Left hindlimb (tissue), 1 donor: Measurements from ENCODE around the gene STAC2.

ENCODE experiments used
- DNase-seq: peaks from one replicate; pipeline ENCODE4 v3.0.0-alpha.2; 2018

Gene STAC2

DNA sequence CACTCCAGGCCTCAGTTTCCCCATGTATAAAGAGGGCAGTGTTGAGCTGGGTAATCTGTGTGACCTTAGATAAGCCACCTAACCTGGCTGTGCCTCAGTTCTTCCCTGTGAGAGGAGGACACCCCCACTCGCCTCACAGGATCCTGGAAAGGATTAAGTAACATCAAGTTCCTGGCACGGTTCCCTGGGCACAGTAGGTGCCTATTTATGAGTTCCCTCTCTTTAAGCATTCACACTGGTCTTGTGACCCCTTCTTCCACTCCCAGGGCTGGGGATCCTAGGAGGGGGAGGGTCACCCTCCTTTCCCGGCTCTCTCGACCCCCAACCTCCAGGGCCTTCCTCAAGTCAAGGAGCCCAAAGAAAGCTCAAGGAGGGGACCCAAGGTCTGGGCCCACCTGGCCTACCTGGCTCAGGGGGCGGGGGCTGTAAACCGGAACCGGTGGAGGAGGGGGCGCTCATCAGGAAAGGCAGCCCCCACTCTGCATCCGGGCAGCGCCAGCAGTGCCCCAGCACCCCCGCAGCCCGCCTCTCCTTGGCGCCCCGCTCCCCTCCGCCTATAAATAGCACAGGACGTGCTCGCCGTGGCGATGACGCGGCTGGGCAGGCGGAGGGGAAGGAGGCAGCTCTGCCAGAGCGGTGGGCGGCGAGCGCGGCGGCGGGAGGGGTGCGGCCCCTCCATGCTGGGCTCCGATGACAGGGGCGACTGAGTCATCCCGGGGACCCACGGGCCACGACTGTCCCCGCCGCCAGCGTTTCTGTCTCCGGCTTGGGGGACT, 16.2 kb downstream of the STAC2 start:
- DNase-seq = peak; percentile 87

DNA sequence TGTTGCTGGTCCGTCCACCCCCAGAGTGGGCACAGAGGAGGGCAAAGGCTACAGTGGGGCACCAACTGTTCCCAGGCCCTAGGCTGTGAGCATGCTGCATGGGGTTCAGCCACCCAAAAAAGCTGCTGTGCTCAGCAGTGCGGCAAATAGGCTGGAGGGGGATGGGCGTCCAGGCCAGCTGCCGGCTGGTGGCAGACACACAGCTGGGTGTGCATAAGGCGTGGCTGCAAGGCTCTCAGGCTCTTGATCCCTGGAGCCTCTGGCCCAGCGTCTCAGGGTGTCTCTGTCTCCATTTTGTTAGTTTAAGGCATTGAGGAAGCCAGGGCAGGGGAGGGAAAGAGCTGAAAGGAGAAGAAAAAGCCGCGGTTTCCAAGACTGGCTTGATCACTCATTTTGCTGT, 16.9 kb downstream of the STAC2 start:
- DNase-seq = no peak

- no peak for DNase-seq
These were observed 17.6 kb downstream of the STAC2 start for GRCh38 chr17:39208136-39208535.

GRCh38 chr17:39205112-39205526, 20.6 kb downstream of the STAC2 start:
- DNase-seq = no peak

- DNase-seq = no peak
These were observed 21.5 kb downstream of the STAC2 start for GRCh38 chr17:39204245-39204644.

DNA sequence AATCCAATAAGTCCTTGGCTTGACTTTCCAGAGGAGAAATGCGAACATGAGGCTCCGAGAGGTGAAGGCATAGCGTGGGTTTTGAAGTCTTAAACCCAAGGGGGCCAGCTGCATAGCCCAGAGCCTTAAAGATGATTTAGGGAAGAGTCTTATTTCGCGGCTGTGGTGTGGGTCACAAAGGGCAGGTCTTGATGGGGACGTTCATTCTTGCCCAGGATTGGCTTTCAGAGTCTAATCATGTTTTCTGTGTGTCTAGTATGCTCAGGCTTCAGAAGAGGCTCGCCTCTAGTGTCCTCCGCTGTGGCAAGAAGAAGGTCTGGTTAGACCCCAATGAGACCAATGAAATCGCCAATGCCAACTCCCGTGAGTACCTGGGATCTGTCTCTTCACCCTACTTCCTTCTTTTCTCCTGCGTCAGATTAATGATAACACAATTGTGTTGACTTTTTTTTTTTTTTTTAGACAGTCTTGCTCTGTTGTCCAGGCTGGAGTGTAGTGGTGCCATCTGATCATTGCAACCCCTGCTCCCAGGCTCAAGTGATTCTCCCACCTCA, 24.7 kb downstream of the STAC2 start:
- no peak for DNase-seq

GRCh38 chr17:39200070-39200879, 25.5 kb downstream of the STAC2 start, which contains the start of gene RPL19:
RPL19 (plus strand) TSS chr17:39200283; CDS start chr17:39200345, 62 bp downstream.
- peak; percentile 83 for DNase-seq

DNA sequence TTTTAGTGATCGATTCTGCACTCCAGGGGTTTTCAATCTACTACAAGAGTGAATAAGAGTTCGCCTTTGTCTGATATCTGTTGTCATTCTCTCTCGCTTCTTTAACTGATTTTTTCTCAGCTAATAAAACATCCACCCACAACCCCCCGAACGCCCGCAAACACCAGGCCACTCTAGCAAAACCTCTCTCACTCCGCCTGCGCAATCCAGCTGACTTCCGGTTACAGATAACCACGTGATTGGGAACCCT, 26.0 kb downstream of the STAC2 start:
- DNase-seq = peak; percentile 90

DNA sequence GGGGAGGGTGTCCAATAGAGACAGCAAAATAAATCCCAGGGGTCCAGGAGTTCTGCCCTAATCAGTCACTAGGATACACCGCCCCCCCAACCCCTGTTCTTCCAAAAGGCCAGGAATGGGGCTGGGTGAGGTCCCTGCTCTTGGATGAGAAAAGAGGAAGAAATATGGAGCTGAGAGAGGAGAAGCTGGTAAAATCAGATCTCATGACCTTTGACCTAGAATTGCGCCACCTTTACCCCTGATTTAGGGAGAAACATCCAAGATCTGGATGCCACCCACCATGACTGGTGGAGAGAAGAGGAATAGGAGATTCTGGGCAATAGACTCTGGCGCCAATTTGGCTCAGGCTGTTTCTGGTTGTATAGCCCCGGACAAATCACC, 27.6 kb downstream of the STAC2 start:
- DNase-seq = no peak

- peak; percentile 90 for DNase-seq
These were observed 28.2 kb downstream of the STAC2 start, which contains the start of gene CACNB1 for GRCh38 chr17:39197380-39198185. CACNB1 (minus strand) TSS chr17:39197669; CDS start chr17:39197495, 174 bp downstream.

- DNase-seq = peak; percentile 77
These were observed 28.9 kb downstream of the STAC2 start for GRCh38 chr17:39196808-39197291.

GRCh38 chr17:39196241-39196807, 29.4 kb downstream of the STAC2 start:
- DNase-seq = no peak

- peak; percentile 72 for DNase-seq
These were observed 30.1 kb downstream of the STAC2 start for GRCh38 chr17:39195568-39196160.

GRCh38 chr17:39194985-39195524, 30.7 kb downstream of the STAC2 start:
- no peak for DNase-seq

DNA sequence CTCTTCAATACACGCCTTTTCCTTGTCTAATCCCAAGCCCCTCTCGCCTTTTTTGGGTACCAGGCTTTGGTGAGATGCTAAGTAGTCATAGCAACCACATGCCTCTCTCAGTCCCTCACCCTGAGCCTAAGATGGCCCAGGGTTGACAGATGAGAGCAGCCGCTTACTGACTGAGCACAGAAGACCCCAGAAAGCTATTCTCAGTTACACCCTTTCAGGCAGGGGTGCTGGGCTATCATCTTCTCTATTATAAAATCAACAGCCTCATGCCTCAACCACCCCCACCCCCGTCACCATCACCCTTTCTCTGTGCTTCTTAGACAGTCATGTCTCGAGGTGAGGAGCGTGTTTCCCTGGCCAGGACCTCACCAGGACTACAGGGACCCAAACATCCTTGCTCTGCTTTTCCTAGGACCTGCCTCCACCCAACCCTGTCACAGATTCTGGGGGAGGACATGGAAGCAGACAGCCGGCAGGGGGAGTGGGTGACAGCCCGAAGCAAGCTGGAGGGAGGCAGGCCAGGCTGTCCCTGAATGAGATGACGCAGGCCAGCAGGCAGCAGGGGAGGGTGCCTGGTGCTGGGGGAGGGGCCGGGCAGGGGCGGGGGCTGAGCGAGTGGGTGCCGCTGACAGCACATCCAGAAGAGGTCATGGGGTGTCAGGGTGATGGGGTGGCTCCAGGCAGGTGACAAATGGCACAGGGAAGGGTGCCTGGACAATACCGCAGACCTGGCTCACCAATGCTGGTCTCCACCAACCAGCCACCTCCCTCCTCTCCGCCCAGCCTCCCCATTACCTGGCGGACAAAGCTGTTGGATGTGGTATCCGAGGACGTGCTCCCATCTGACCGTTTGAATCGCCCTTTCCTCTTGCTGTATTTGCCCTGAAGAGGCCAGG, 31.4 kb downstream of the STAC2 start:
- peak; percentile 75 for DNase-seq

DNA sequence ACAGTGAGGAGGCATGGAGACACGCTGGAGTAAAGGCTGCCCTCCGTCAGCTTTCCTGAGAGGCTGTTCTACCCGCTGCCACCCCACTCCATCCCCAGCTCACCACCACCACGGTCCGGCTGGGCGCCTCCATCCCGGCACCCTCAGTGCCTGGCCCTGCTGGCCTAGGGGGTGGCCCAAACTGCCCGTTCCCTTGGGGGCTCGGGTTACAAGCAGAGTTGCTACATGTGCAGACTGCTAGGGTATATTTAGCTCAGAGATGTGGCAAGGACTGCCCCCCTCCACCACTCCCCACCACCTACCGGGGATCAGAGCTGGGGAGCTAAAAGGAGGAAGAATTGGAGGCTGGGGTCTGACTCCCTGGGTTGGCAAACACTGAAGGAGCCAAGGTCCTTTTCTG, 32.4 kb downstream of the STAC2 start:
- DNase-seq = no peak

GRCh38 chr17:39192901-39193300, 32.8 kb downstream of the STAC2 start:
- no peak for DNase-seq

DNA sequence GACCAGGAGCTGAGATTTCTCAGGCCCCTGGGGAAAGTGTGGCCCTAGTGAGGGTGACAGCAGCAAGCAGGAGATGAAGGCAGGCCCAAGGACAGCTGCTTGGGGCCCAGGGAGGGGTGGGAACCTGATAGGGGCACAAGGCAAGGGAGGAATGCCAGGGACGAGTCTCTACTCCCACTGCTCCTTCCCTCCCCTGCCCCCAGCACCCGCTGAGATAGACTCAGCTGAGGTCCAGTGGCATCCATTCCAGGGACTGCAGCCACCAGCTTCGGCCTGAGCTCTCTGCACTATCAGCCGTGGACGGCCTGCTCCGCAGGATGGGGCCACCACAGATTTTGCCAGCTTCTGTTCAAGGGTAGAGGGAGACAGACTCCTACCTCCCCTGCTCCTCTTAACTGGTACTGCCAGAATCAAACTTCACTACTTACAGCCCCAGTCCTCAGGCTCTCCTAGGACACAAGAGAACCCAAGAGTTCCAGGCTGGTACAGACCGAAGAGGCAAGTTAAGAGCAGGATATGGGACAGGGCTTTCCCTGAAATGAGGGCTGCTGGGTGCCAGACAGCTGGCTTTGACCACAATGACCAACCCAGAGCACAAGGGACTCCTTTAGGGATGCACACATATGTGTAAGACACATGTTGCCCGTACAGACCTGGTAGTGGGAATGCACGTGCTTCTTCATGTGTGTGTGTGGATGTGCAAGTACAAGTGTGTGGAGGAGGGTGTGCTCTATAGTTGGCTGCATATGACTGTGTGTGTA, 33.8 kb downstream of the STAC2 start:
- no peak for DNase-seq

DNA sequence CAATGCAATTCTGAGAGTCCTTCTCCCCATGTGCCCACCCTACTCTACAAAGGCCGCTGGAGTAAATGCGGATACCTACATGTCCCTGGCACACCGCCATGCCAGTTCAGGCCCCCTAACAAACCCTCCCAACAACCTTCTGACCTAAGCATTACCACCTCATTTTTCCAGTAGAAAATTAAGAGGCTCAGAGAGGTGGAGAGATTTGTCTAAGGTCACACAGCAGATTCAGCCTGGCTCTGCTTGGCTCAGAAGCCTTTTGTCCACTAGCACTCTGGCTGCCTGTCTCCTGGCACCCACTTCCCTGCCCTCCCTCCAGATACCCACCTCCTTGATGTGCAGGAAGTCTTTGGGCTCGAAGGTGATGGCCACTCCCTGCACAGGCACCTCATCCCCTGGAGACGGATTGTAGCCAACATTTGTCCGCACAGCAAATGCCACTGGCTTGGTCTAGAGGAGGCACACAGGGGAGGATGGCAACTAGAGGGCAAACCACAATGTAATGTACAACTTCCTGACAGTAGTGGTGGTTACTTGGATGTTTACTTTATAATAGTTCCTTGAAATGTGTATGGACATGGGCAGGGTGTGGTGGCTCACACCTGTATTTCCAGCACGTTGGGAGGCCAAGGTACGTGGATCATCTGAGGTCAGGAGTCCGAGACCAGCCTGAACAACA, 38.5 kb downstream of the STAC2 start:
- DNase-seq = no peak
